Breast epithelium (tissue), 3 donors: ENCODE data around the gene ARL8A.

ENCODE experiments used
- POLR2A ChIP-seq: fragments of 450-650 bp; IDR thresholded peaks from one replicate; pipeline ENCODE4 v1.6.1; 2016; ENCODE audit warnings: antibody characterized with exemption, mild to moderate bottlenecking, moderate library complexity
- POLR2AphosphoS5 ChIP-seq, 3 donors: sonication (generic); formaldehyde crosslinking; IDR thresholded peaks; one replicate each; pipeline ENCODE4 v1.6.1; 2017; ENCODE audit warnings: antibody characterized with exemption in 3 of 3
- TF ChIP-seq, protein P1 (sequence below), 3 donors: fragments of 450-650 bp; IDR thresholded peaks; one replicate each; pipeline ENCODE4 v1.5.1; 2016 to 2017; ENCODE audit warnings: antibody characterized with exemption in 3 of 3, mild to moderate bottlenecking in 3 of 3, moderate library complexity in 3 of 3

DNA sequence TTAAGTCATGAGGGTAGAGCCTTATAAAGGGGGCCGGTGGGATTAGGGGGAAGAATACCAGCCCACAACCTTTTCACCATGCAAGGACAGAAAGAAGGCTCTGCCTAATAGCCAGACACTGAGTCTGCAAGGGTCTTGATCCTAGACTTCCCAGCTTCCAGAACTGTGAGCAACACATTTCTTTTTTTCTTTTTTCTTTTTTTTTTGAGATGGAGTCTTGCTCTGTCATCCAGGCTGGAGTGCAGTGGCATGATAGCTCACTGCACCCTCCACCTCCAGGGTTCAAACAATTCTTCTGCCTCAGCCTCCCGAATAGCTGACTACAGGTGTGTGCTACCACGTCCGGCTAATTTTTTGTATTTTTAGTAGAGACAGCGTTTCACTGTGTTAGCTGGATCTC is 1.7 kb upstream of the ARL8A start:
- TF ChIP-seq POLR2A (no peak), POLR2AphosphoS5 (IDR thresholded peaks at IDR 0.05) (no peak)
- TF ChIP-seq, protein P1, sequence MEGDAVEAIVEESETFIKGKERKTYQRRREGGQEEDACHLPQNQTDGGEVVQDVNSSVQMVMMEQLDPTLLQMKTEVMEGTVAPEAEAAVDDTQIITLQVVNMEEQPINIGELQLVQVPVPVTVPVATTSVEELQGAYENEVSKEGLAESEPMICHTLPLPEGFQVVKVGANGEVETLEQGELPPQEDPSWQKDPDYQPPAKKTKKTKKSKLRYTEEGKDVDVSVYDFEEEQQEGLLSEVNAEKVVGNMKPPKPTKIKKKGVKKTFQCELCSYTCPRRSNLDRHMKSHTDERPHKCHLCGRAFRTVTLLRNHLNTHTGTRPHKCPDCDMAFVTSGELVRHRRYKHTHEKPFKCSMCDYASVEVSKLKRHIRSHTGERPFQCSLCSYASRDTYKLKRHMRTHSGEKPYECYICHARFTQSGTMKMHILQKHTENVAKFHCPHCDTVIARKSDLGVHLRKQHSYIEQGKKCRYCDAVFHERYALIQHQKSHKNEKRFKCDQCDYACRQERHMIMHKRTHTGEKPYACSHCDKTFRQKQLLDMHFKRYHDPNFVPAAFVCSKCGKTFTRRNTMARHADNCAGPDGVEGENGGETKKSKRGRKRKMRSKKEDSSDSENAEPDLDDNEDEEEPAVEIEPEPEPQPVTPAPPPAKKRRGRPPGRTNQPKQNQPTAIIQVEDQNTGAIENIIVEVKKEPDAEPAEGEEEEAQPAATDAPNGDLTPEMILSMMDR (IDR thresholded peaks at IDR 0.05), result no peak
